Measurements from ENCODE around the gene FMNL2.
"Not testable (repeated sequence)": the region's sequence is repeated elsewhere in the genome, so short reads cannot be mapped to it uniquely, and the experiment has no call there.

The FMNL2 gene

GRCh38 chr2:152372438-152372984 lies 37.5 kb downstream of the FMNL2 start:
- DNase-seq (ENCODE audit: low read depth in 1 of 2, low spot score in 1 of 2) = no peak

DNA sequence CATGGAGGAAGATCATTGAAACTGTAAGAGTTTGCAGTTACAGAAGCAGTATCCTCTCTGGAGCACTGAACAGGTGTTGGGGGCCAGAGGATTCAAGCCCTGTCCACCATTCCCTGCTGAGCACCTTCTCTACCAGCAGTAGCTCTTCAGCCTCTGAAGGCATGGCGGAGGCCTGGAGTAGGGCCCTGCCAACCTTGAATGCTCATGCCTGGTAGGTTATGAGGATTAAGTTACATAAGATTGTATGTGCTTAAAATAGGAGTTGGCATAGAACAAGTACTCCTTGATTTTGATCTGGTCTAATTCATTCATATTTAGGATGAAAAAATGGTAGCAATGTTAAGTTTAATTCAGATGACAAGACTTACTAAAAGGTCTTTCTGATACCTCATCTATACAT lies 40.2 kb downstream of the FMNL2 start:
- no peak for DNase-seq (ENCODE audit: low read depth in 1 of 2, low spot score in 1 of 2)

DNA sequence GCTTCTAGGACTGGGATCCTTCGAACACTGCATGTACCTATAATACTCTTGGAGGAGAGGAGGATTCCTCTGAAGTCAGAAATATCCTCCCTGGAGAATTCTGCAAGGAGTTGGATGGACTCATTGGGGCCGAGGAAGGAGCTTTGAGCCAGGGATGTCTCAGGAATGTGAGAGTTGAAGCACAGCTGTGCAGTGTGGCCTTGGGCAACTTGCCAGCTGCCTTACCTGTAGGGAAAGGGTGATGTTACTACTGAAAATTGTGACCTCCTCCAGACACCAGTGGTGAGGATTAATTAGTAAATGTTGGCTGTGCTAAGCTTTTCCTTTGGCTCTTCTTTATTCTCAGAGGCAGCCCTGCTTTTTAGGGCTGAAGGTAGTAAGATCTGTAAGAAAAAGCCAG lies 41.4 kb downstream of the FMNL2 start:
- no peak for DNase-seq (ENCODE audit: low read depth in 1 of 2, low spot score in 1 of 2)

GRCh38 chr2:152376968-152377367 lies 42.0 kb downstream of the FMNL2 start:
- no peak for DNase-seq (ENCODE audit: low read depth in 1 of 2, low spot score in 1 of 2)

- DNase-seq (ENCODE audit: low read depth in 1 of 2, low spot score in 1 of 2) = no peak
Observed at GRCh38 chr2:152379089-152379488, 44.1 kb downstream of the FMNL2 start.

GRCh38 chr2:152380261-152381055 lies 45.5 kb downstream of the FMNL2 start:
- no peak for DNase-seq (ENCODE audit: low read depth in 1 of 2, low spot score in 1 of 2)

- DNase-seq (ENCODE audit: low read depth in 1 of 2, low spot score in 1 of 2) = no peak
Observed at GRCh38 chr2:152383702-152384101, 48.7 kb downstream of the FMNL2 start.

DNA sequence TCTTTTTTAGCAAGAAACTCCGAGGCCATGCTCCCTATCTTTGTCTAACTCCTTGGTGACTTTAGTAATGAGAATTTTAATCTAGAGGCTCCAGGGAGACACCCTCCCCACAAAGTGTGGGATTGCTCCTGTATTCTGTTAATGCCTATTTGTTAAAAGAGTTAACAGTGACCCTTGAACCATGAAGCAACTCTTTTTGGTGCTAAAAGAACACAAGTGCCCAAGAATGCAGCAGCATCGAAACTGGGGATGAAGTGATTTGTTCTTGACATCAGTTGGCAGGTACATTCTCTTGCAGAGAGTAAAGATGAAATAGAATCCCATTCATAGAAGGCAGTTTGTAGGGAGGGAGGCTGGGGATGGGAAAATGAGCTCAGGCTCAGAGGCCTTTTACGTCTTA lies 50.0 kb downstream of the FMNL2 start:
- no peak for DNase-seq (ENCODE audit: low read depth in 1 of 2, low spot score in 1 of 2)

- no peak for DNase-seq (ENCODE audit: low read depth in 1 of 2, low spot score in 1 of 2)
Observed at GRCh38 chr2:152385650-152386049, 50.7 kb downstream of the FMNL2 start.

- no peak for DNase-seq (ENCODE audit: low read depth in 1 of 2, low spot score in 1 of 2)
Observed at GRCh38 chr2:152386266-152386665, 51.3 kb downstream of the FMNL2 start.

DNA sequence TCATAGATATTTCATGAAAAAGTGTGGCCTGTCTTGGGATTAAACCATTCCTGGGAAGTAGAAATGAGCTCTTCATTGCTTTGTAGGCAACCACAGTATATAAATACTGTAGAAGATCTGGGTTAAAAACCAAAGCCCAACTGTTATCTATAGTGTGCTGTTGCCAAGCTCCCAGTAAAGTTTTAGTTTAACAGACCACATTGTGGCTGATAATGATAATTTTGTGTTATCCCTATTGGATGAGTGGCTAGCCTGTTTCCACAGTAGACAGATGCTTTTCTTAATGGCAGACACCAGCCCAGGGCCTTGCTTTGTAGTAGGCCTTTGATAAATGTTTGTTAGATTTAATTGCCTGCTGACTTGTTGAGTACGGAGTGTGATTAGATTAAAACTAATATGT lies 52.1 kb downstream of the FMNL2 start:
- DNase-seq (ENCODE audit: low read depth in 1 of 2, low spot score in 1 of 2) = no peak

GRCh38 chr2:152388269-152388668 lies 53.3 kb downstream of the FMNL2 start:
- DNase-seq (ENCODE audit: low read depth in 1 of 2, low spot score in 1 of 2) = not testable (repeated sequence)

GRCh38 chr2:152389483-152389882 lies 54.5 kb downstream of the FMNL2 start:
- no peak for DNase-seq (ENCODE audit: low read depth in 1 of 2, low spot score in 1 of 2)

- DNase-seq (ENCODE audit: low read depth in 1 of 2, low spot score in 1 of 2) = no peak
Observed at GRCh38 chr2:152390837-152391236, 55.9 kb downstream of the FMNL2 start.

DNA sequence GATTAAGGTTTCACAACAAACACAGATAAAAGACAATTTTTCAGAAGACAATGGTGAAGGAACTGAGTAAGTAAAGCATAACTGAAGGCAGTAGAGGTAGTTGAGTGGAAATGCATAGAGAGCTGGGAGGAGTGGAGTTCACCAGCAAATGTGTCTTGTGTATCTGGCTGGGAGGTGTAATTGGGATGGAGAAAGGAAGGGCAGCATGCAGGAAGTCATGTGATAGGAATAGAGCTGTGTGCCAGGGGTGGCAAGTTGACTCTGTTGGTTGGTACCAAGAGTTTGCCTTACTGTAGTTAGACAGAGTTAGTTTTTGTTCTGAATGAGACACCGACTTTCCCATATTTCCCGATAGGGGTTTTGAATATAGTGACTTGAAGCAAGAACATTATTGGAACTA lies 56.3 kb downstream of the FMNL2 start:
- DNase-seq (ENCODE audit: low read depth in 1 of 2, low spot score in 1 of 2) = no peak

DNA sequence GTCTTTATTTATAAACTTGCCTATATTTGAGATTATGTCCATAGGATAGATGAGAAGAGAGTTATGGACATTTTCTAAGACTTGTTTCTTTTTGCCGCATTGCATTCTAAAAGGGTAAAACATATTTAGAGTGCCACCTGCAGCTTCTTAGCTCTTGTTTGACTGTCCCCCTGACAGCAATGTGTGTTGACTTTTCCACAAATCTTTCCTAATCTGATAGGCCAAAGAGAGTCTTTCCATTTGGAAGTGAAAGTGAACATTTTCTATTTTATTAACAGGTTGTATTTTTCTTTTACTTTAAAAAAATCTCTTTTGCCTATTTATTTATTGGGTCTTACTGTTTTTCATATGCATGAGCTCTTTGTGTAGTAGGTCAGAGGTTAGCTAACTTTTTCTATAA lies 58.4 kb downstream of the FMNL2 start:
- DNase-seq (ENCODE audit: low read depth in 1 of 2, low spot score in 1 of 2) = no peak

DNA sequence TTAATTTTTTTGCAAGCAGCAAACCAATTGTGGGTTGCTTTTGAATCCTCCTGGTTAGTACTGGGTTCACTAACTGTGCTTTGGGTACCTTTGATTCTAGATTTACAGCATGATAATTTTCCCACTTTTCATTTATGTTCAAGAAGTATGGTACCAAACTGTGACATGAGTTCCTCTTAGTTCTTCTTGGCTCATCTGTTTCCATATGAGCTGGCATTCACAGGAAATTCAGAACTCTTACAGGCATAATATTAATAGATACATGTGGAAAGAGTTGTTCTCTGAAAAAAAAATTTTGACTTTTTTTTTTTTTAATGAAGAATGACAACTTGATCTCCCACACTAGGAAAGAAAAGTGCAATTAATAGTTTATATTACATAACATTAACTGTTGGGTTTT lies 59.4 kb downstream of the FMNL2 start:
- no peak for DNase-seq (ENCODE audit: low read depth in 1 of 2, low spot score in 1 of 2)

- no peak for DNase-seq (ENCODE audit: low read depth in 1 of 2, low spot score in 1 of 2)
Observed at GRCh38 chr2:152395103-152395502, 60.1 kb downstream of the FMNL2 start.

- no peak for DNase-seq (ENCODE audit: low read depth in 1 of 2, low spot score in 1 of 2)
Observed at GRCh38 chr2:152395572-152395971, 60.6 kb downstream of the FMNL2 start.

DNA sequence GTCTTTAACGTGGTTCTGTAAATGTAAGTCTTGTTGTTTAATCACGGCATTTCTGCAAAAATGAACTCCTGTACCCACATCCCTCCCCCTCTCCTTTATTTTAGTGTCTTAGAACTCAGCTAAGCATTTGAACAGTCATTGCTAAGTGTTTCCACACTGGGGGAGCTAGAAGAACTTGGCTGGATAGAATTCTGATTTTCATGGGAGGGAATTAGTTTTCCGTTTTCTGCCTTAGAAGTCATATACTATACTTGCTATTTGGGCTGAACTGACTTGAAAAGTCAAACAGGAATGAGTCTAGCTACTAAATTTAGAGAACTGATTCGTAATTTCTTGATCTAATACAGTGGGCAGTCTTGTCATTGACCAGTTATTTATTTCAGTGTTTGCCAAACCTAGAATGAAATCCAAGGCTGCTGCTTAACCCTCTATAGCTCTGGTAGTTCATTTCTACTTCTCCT lies 61.1 kb downstream of the FMNL2 start:
- DNase-seq (ENCODE audit: low read depth in 1 of 2, low spot score in 1 of 2) = no peak

GRCh38 chr2:152396763-152397162 lies 61.8 kb downstream of the FMNL2 start:
- no peak for DNase-seq (ENCODE audit: low read depth in 1 of 2, low spot score in 1 of 2)

DNA sequence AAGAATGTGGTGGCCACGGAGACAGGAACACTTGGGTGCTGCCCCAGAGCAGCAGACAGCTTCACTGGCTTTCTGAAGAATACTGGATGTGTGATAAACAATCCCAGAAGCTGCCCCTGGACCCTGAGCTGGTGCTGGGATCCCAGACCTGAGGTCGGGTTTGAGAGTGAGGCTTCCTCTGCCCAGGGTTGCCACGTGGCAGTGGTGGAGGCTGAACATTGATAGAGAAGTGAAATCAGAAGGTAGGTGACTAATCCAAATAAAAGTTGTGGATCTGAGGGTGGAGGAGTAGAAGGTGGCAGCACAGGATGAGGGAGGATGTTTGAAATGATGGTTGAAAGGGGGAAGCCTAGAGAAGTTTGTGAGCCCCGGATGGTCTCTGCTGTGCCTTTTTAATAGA lies 64.0 kb downstream of the FMNL2 start:
- DNase-seq (ENCODE audit: low read depth in 1 of 2, low spot score in 1 of 2) = no peak
